ENCODE data around the gene MROH8. TPM values are rescaled to one million over a fixed set of nuclear protein-coding genes. Genes with fewer than 3 reads are reported as not detected.

Gene MROH8
- total and polyA plus RNA-seq, 4 donors, result 4.8 to 11.1 (median 8.2) TPM

- Histone ChIP-seq H3K27ac (ENCODE audit: low read depth, low read length) (peak overlapping the region; percentile 67), H3K4me3 (ENCODE audit: low read depth, low read length) (no peak overlapping the region), H3K4me1 (ENCODE audit: control insufficient read depth, insufficient read depth, low read length) (peaks cover 18% of the 10 kb centered on the region), H3K9me3 (ENCODE audit: control insufficient read depth, insufficient read depth, low read length) (no peaks in the 10 kb centered on the region), H3K27me3 (ENCODE audit: control insufficient read depth, insufficient read depth, low read length) (no peaks in the 10 kb centered on the region), H3K36me3 (ENCODE audit: control insufficient read depth, insufficient read depth, low read length) (peaks cover 42% of the 10 kb centered on the region)
- DNase-seq (ENCODE audit: low read depth in 4 of 6, low spot score in 6 of 6), result no peak
- 100% methylated on average over 3 of the region's 13 CpGs for WGBS (ENCODE audit: insufficient coverage)
Observed at GRCh38 chr20:37200926-37201826, 21.8 kb upstream of the MROH8 start.

GRCh38 chr20:37200376-37200775 lies 21.0 kb upstream of the MROH8 start:
- H3K4me3 ChIP-seq (ENCODE audit: low read depth, low read length), result no peak overlapping the region
- peaks cover 42% of the 10 kb centered on the region for H3K36me3 ChIP-seq (ENCODE audit: control insufficient read depth, insufficient read depth, low read length)
- no CpG with 5 or more reads among the region's 4 CpGs for WGBS (ENCODE audit: insufficient coverage)

GRCh38 chr20:37198932-37199660 lies 19.7 kb upstream of the MROH8 start:
- H3K36me3 ChIP-seq (ENCODE audit: control insufficient read depth, insufficient read depth, low read length), result peaks cover 41% of the 10 kb centered on the region

More at GRCh38 chr20:37200376-37200775, 21.0 kb upstream of the MROH8 start:
- H3K27ac ChIP-seq (ENCODE audit: low read depth, low read length), result no peak overlapping the region
- H3K9me3 ChIP-seq (ENCODE audit: control insufficient read depth, insufficient read depth, low read length), result no peaks in the 10 kb centered on the region
- peaks cover 22% of the 10 kb centered on the region for H3K4me1 ChIP-seq (ENCODE audit: control insufficient read depth, insufficient read depth, low read length)
- H3K27me3 ChIP-seq (ENCODE audit: control insufficient read depth, insufficient read depth, low read length), result no peaks in the 10 kb centered on the region
- DNase-seq (ENCODE audit: low read depth in 4 of 6, low spot score in 6 of 6), result no peak

GRCh38 chr20:37194621-37195417 lies 15.5 kb upstream of the MROH8 start:
- DNase-seq (ENCODE audit: low read depth in 4 of 6, low spot score in 6 of 6), result no peak
- Histone ChIP-seq H3K27ac (ENCODE audit: low read depth, low read length) (peak overlapping the region; percentile 11), H3K4me3 (ENCODE audit: low read depth, low read length) (no peak overlapping the region), H3K9me3 (ENCODE audit: control insufficient read depth, insufficient read depth, low read length) (no peaks in the 10 kb centered on the region), H3K27me3 (ENCODE audit: control insufficient read depth, insufficient read depth, low read length) (no peaks in the 10 kb centered on the region), H3K36me3 (ENCODE audit: control insufficient read depth, insufficient read depth, low read length) (peaks cover 31% of the 10 kb centered on the region), H3K4me1 (ENCODE audit: control insufficient read depth, insufficient read depth, low read length) (peaks cover 44% of the 10 kb centered on the region)
- 53% methylated on average over 14 of the region's 14 CpGs for WGBS (ENCODE audit: insufficient coverage)

More at GRCh38 chr20:37198932-37199660, 19.7 kb upstream of the MROH8 start:
- DNase-seq (ENCODE audit: low read depth in 4 of 6, low spot score in 6 of 6), result peak in 1 of 6 donors; percentile 76
- Histone ChIP-seq H3K9me3 (ENCODE audit: control insufficient read depth, insufficient read depth, low read length) (no peaks in the 10 kb centered on the region), H3K4me3 (ENCODE audit: low read depth, low read length) (no peak overlapping the region), H3K4me1 (ENCODE audit: control insufficient read depth, insufficient read depth, low read length) (peaks cover 28% of the 10 kb centered on the region), H3K27me3 (ENCODE audit: control insufficient read depth, insufficient read depth, low read length) (no peaks in the 10 kb centered on the region), H3K27ac (ENCODE audit: low read depth, low read length) (no peak overlapping the region)
- 68% methylated on average over 16 of the region's 16 CpGs for WGBS (ENCODE audit: insufficient coverage)

GRCh38 chr20:37193821-37194220 lies 14.5 kb upstream of the MROH8 start:
- H3K27ac ChIP-seq (ENCODE audit: low read depth, low read length), result no peak overlapping the region
- WGBS (ENCODE audit: insufficient coverage), result 81% methylated on average over 8 of the region's 8 CpGs
- H3K27me3 ChIP-seq (ENCODE audit: control insufficient read depth, insufficient read depth, low read length), result no peaks in the 10 kb centered on the region
- no peak for DNase-seq (ENCODE audit: low read depth in 4 of 6, low spot score in 6 of 6)
- peaks cover 23% of the 10 kb centered on the region for H3K36me3 ChIP-seq (ENCODE audit: control insufficient read depth, insufficient read depth, low read length)
- H3K4me3 ChIP-seq (ENCODE audit: low read depth, low read length), result no peak overlapping the region
- no peaks in the 10 kb centered on the region for H3K9me3 ChIP-seq (ENCODE audit: control insufficient read depth, insufficient read depth, low read length)
- H3K4me1 ChIP-seq (ENCODE audit: control insufficient read depth, insufficient read depth, low read length), result peaks cover 38% of the 10 kb centered on the region

GRCh38 chr20:37193226-37193625 lies 13.9 kb upstream of the MROH8 start:
- DNase-seq (ENCODE audit: low read depth in 4 of 6, low spot score in 6 of 6), result no peak
- peaks cover 38% of the 10 kb centered on the region for H3K4me1 ChIP-seq (ENCODE audit: control insufficient read depth, insufficient read depth, low read length)
- no peaks in the 10 kb centered on the region for H3K9me3 ChIP-seq (ENCODE audit: control insufficient read depth, insufficient read depth, low read length)
- peaks cover 27% of the 10 kb centered on the region for H3K36me3 ChIP-seq (ENCODE audit: control insufficient read depth, insufficient read depth, low read length)
- H3K27me3 ChIP-seq (ENCODE audit: control insufficient read depth, insufficient read depth, low read length), result no peaks in the 10 kb centered on the region
- no peak overlapping the region for H3K4me3 ChIP-seq (ENCODE audit: low read depth, low read length)
- WGBS (ENCODE audit: insufficient coverage), result 78% methylated on average over 3 of the region's 3 CpGs
- no peak overlapping the region for H3K27ac ChIP-seq (ENCODE audit: low read depth, low read length)

GRCh38 chr20:37192137-37192854 lies 12.9 kb upstream of the MROH8 start:
- Histone ChIP-seq H3K4me3 (ENCODE audit: low read depth, low read length) (no peak overlapping the region), H3K27me3 (ENCODE audit: control insufficient read depth, insufficient read depth, low read length) (no peaks in the 10 kb centered on the region), H3K4me1 (ENCODE audit: control insufficient read depth, insufficient read depth, low read length) (peaks cover 38% of the 10 kb centered on the region), H3K9me3 (ENCODE audit: control insufficient read depth, insufficient read depth, low read length) (no peaks in the 10 kb centered on the region), H3K36me3 (ENCODE audit: control insufficient read depth, insufficient read depth, low read length) (peaks cover 31% of the 10 kb centered on the region), H3K27ac (ENCODE audit: low read depth, low read length) (peak overlapping the region; percentile 64)
- DNase-seq (ENCODE audit: low read depth in 4 of 6, low spot score in 6 of 6), result peak in 5 of 6 donors; percentile 79 to 98 (median 90)
- WGBS (ENCODE audit: insufficient coverage), result 33% methylated on average over 3 of the region's 5 CpGs

- Histone ChIP-seq H3K27ac (ENCODE audit: low read depth, low read length) (no peak overlapping the region), H3K27me3 (ENCODE audit: control insufficient read depth, insufficient read depth, low read length) (no peaks in the 10 kb centered on the region), H3K9me3 (ENCODE audit: control insufficient read depth, insufficient read depth, low read length) (no peaks in the 10 kb centered on the region), H3K4me3 (ENCODE audit: low read depth, low read length) (no peak overlapping the region), H3K4me1 (ENCODE audit: control insufficient read depth, insufficient read depth, low read length) (peaks cover 33% of the 10 kb centered on the region), H3K36me3 (ENCODE audit: control insufficient read depth, insufficient read depth, low read length) (peaks cover 34% of the 10 kb centered on the region)
- 89% methylated on average over 3 of the region's 9 CpGs for WGBS (ENCODE audit: insufficient coverage)
- DNase-seq (ENCODE audit: low read depth in 4 of 6, low spot score in 6 of 6), result peak in 1 of 6 donors; percentile 69
Observed at GRCh38 chr20:37190354-37191112, 11.2 kb upstream of the MROH8 start.

Measured in spinal cord (tissue), 10 donors.